Fibroblast of skin of scalp (primary cell): Measurements from ENCODE around the gene EEFSEC.
A peak's percentile ranks its signal among the peaks of the same experiment; 100 is the strongest.

ENCODE experiments used
- DNase-seq: peaks from one replicate; pipeline ENCODE4 v3.0.0-alpha.2; 2013

EEFSEC gene

GRCh38 chr3:128243602-128244504 lies 90.6 kb downstream of the EEFSEC start:
- DNase-seq = no peak

GRCh38 chr3:128245460-128245859 lies 92.2 kb downstream of the EEFSEC start:
- DNase-seq = no peak

- no peak for DNase-seq
Observed at GRCh38 chr3:128247666-128248409, 94.6 kb downstream of the EEFSEC start.

DNA sequence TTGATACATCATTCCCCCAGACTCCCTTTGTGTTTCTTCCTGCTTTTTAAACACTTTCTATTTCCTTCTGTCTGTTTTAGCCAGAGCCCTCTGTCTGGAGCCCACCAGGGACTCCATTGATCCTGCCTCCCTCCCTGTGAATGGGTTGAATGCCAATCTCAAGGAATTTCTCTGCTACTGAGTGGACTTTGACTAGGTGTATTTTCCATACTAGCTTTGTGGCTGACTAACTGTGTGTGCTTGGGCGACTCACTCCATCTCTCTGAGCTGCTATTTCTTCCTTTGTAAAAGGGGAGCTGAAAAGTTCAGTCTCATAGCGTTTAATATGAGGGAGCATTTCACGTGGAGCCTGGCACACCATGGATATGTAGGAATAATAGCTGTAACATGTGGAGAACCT lies 98.8 kb downstream of the EEFSEC start:
- DNase-seq = no peak

- DNase-seq = no peak
Observed at GRCh38 chr3:128253150-128253549, 99.9 kb downstream of the EEFSEC start.

GRCh38 chr3:128254066-128254590 lies 100.8 kb downstream of the EEFSEC start:
- DNase-seq = peak; percentile 7

DNA sequence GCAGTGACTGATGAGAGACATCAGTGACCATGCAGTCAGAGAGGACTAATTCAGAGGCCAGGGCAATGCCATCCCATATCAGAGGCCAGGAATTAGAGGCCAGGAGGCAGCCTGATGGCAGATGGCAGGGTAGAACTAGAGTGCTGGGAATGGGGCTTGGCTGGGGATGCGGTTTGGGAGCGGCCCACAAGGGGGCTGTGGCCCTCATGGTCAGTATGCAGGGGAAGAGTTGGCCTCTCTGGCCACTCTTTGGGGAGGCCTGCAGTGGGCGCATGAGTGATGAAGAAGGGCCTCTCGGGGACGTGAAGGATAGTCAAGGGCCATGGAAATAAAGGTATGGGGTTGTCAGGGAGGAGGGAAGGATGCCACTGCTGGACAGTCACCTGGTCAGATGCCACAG lies 101.7 kb downstream of the EEFSEC start:
- DNase-seq = no peak

DNA sequence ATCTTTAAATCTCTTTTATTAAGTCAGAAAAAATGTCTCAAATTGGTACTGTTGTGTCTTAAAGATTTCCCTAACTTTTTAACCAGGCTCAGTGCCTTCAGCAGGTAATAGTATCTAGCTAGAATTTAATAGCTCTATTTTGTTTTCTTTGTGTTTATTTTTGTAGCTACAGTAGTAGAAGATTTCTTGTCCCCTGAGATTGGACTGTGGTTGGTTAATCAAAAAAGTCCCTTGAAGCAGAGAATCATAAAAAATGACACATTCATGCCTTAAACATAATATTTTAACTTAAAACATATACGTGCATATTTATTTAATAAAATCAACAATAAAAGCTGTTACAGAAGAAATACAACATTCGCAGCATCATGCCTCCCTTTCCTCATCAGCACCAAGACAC lies 102.8 kb downstream of the EEFSEC start:
- DNase-seq = peak; percentile 18

GRCh38 chr3:128257632-128258031 lies 104.4 kb downstream of the EEFSEC start:
- no peak for DNase-seq

- no peak for DNase-seq
Observed at GRCh38 chr3:128260275-128260674, 107.0 kb downstream of the EEFSEC start.

GRCh38 chr3:128262457-128262856 lies 109.2 kb downstream of the EEFSEC start:
- DNase-seq = no peak

DNA sequence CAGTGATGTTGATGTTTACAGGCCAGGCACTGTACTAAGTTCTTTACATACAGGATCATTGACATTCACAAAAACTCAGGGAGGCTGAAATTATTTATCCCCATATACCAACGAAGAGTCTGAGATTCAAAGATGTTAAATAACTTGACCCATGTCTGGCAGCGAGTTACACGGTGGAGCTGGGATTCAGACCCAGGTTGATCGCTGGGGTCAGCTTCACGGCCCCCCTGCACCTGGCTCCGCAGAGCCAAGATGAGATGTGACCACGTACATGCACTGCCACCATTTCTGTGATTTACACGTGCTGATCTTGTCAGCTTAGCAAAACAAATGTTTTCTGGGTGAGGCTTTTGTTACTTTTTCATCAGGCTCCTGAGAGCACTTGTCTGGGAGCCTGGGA lies 109.8 kb downstream of the EEFSEC start:
- DNase-seq = no peak

- no peak for DNase-seq
Observed at GRCh38 chr3:128263946-128264345, 110.7 kb downstream of the EEFSEC start.

DNA sequence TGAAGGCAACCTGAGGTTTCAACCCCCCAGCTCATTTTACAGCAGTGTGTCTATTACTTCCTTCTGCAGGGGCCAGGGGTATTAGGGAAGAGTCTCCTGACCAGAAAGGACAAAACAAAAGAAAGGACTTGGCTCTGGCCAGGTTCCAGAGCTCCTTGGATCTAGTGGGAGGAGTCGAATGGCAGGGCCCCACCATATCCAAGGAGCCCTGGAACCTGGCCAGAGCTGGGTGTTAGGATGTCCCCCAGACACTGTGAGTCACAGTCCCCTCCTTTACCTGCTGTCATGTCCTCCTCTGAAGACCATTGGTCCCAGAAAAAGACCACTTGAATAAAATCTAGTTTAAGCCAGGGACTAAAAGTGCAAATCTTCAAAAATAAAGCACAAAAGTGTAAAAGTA lies 113.2 kb downstream of the EEFSEC start:
- DNase-seq = peak; percentile 6

GRCh38 chr3:128267541-128267940 lies 114.3 kb downstream of the EEFSEC start:
- DNase-seq = no peak

GRCh38 chr3:128269006-128269775 lies 115.9 kb downstream of the EEFSEC start:
- no peak for DNase-seq

DNA sequence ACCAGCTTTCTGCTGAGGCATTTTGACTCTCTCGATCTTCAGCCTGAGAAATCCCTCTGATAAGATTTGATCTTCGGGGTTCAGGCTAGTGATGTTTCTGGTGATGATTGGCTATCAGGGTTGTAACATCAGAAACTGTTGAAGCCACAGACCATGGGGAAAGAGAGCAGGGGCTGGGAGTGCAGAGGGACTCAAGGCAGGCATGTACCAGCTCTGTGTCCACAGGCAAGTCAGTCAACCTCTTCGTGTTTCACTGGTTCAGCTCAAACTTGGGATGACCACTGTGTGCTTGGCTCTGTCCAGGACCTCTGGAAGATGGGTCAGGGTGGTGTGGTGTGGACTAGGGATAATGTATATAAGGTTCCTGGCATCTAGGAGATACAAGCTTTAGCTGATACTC lies 116.5 kb downstream of the EEFSEC start:
- DNase-seq = no peak

- no peak for DNase-seq
Observed at GRCh38 chr3:128270559-128271492, 117.5 kb downstream of the EEFSEC start.

- DNase-seq = no peak
Observed at GRCh38 chr3:128271536-128272332, 118.5 kb downstream of the EEFSEC start.

DNA sequence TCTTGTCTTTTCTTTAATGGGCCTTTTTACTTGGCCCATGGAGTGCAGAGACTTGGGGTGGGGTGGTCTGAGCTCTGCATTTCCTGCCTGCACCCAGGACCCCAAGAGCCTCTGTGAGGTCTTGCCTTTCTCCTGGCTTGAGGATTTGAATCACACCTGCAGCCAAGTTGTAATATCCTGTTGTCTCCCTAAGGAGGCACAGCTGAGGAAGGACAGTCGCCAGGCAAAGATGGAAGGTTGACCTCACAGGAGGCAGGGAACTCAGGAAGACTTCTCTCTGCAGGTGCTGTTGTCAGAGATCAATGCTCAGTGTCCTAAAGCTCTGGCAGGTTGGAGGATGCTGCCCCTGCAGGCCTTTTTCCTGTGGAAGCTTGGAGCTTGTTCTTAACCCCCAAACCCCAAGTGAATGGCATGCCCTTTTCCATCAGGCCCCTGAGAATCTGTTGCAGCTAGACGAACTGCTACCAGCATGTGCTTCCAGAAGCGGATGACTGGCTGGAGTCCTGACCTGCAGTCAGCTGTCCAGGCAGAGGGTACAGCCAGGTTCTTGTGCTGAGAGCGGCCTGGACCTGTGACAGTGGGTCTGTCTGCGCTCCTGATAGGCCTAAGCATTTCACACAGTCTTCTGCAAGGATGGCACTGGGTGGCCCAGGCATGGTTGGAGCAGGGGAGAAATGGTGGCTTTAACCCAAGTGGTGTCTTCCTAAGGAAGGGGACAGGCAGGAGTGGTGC lies 120.0 kb downstream of the EEFSEC start:
- no peak for DNase-seq
